MCF 10A (cell line): ENCODE measurements around the gene F2R. TPM values are rescaled to one million over a fixed set of nuclear protein-coding genes. Genes with fewer than 3 reads are reported as not detected.

Experiments
- Bru-seq: library from RNA; stranded (reverse); fragments of 400-500 nt; gene quantifications from one replicate; lab custom pipeline; 2021; lab: Mats Ljungman, UMichigan
- BruChase-seq, 2 experiments: library from RNA; stranded (reverse); fragments of 400-500 nt; gene quantifications; one replicate each; lab custom pipeline; 2021; lab: Mats Ljungman, UMichigan
- BruUV-seq: library from RNA; stranded (reverse); fragments of 400-500 nt; replicated peaks from 2 replicates; lab custom pipeline; 2021; lab: Mats Ljungman, UMichigan
- CTCF ChIA-PET: fragments of 300-600 bp; sonication (Branson Sonifier 250); formaldehyde crosslinking; extraction: SDS; loops from one replicate; lab custom pipeline; 2021; ENCODE audit warnings: antibody characterized with exemption, inconsistent platforms; lab: Yijun Ruan, JAX
- POLR2A ChIA-PET: fragments of 300-600, 350-650 bp; sonication (Branson Sonifier 250); formaldehyde crosslinking; extraction: SDS; loops from one replicate; lab custom pipeline; 2020; ENCODE audit warnings: antibody characterized with exemption, inconsistent platforms; lab: Yijun Ruan, JAX
- DNase-seq: peaks from one replicate; pipeline ENCODE4 v3.0.0-alpha.2; 2018; ENCODE audit not compliant: unreplicated experiment
- H3K27ac Mint-ChIP-seq: one replicate; pipeline ENCODE4 v1.8.0; 2022; ENCODE audit warnings: mild to moderate bottlenecking, low read depth, mixed read lengths; ENCODE audit not compliant: unreplicated experiment
- H3K27me3 Mint-ChIP-seq: one replicate; pipeline ENCODE4 v1.8.0; 2022; ENCODE audit warnings: mixed read lengths; ENCODE audit not compliant: insufficient read depth, unreplicated experiment
- H3K36me3 Mint-ChIP-seq: one replicate; pipeline ENCODE4 v1.8.0; 2022; ENCODE audit warnings: mild to moderate bottlenecking, moderate library complexity, mixed read lengths; ENCODE audit not compliant: insufficient read depth, unreplicated experiment
- H3K4me1 Mint-ChIP-seq: one replicate; pipeline ENCODE4 v1.8.0; 2022; ENCODE audit warnings: mixed read lengths; ENCODE audit not compliant: insufficient read depth, unreplicated experiment
- H3K4me3 Mint-ChIP-seq: one replicate; pipeline ENCODE4 v1.8.0; 2022; ENCODE audit warnings: mild to moderate bottlenecking, moderate library complexity, mixed read lengths; ENCODE audit not compliant: unreplicated experiment
- H3K9me3 Mint-ChIP-seq: one replicate; pipeline ENCODE4 v1.8.0; 2022; ENCODE audit warnings: mixed read lengths; ENCODE audit not compliant: unreplicated experiment
- CTCF ChIP-seq: fragments of 200-600 bp; IDR thresholded peaks from one replicate; pipeline ENCODE4 v1.8.0; 2022; ENCODE audit warnings: antibody characterized with exemption, mild to moderate bottlenecking; ENCODE audit not compliant: unreplicated experiment
- intact Hi-C: fragments of 100-400 bp; cut with micrococcal nuclease; formaldehyde crosslinking; loops from 2 replicates; pipeline ENCODE4 v1.14.1; 2022
- long read RNA-seq: library from polyadenylated mRNA; stranded (forward); transcript quantifications from one replicate; pipeline ENCODE4 v2.0.0, GENCODE V29; 2022
- total RNA-seq: library from RNA; stranded (reverse); gene quantifications from 2 replicates; pipeline ENCODE4 v1.2.3, GENCODE V29; 2022

F2R gene
- 17.3 and 17.6 TPM in 2 replicates for total RNA-seq
- Bru-seq, nascent RNA = percentile 62 among the genes with signal in this experiment
- percentile 89 among the genes with signal in this experiment for BruChase-seq, experiment 1, labeled RNA remaining after a 6-hour chase
- BruChase-seq, experiment 2, labeled RNA remaining after a 2-hour chase = percentile 72 among the genes with signal in this experiment
- long read RNA-seq, transcript F2R-201 (2 exons, 3,821 nt) = major isoform, 39 of 41 reads
- long read RNA-seq, partial matches to known transcripts = 1 of 41 reads
- long read RNA-seq, other reads (novel, unspliced or antisense) = 0 of 41 reads

- CTCF ChIA-PET = interaction anchor here (0.8 to 6.7 kb wide), 4 partner anchors 20 to 58 kb away, joined by 3 to 32 read pairs (median 3); no protein-coding TSS in a partner anchor
- POLR2A ChIA-PET = interaction anchor here (0.6 kb wide), 1 partner anchor 23 kb away, joined by 3 read pairs; no protein-coding TSS in a partner anchor
- peak within 1 kb of the TSS; percentile 79 for H3K4me3 Mint-ChIP-seq
- H3K27ac Mint-ChIP-seq = peak within 1 kb of the TSS; percentile 66
- peak; percentile 65 for TF ChIP-seq CTCF
- intact Hi-C loops = loop anchor here (1.0 to 5.0 kb wide), 5 partner anchors 41 to 152 kb away; no protein-coding TSS in a partner anchor
- peak; percentile 57 for DNase-seq
- H3K4me1 Mint-ChIP-seq = peaks cover 29% of the 10 kb centered on the region
- H3K9me3 Mint-ChIP-seq = no peaks in the 10 kb centered on the region
- no TSS peak for BruUV-seq
- no peaks in the 10 kb centered on the region for H3K27me3 Mint-ChIP-seq
- H3K36me3 Mint-ChIP-seq = peaks cover 14% of the 10 kb centered on the region
These were observed at the start of gene F2R for GRCh38 chr5:76715736-76716455. F2R (plus strand) TSS chr5:76716126; CDS start chr5:76716308, 182 bp downstream.

GRCh38 chr5:76667495-76667894 lies 48.4 kb upstream of the F2R start:
- POLR2A ChIA-PET = interaction anchor here (1.2 kb wide), 1 partner anchor 26 kb away, joined by 3 read pairs; no protein-coding TSS in a partner anchor
- no peak overlapping the region for H3K27ac Mint-ChIP-seq
- peaks cover 6% of the 10 kb centered on the region for H3K36me3 Mint-ChIP-seq

GRCh38 chr5:76669245-76669644 lies 46.7 kb upstream of the F2R start:
- intact Hi-C loops = no loop called here
- POLR2A ChIA-PET = no interaction called here
- H3K36me3 Mint-ChIP-seq = peaks cover 6% of the 10 kb centered on the region
- H3K27me3 Mint-ChIP-seq = no peaks in the 10 kb centered on the region
- no peaks in the 10 kb centered on the region for H3K9me3 Mint-ChIP-seq
- no peak for TF ChIP-seq CTCF
- no peak for DNase-seq
- H3K27ac Mint-ChIP-seq = peak overlapping the region; percentile 80
- CTCF ChIA-PET = interaction anchor here (0.7 to 1.1 kb wide), 4 partner anchors 11 to 86 kb away, joined by 3 to 5 read pairs (median 4); no protein-coding TSS in a partner anchor
- no TSS peak for BruUV-seq
- no peak overlapping the region for H3K4me3 Mint-ChIP-seq
- peaks cover 7% of the 10 kb centered on the region for H3K4me1 Mint-ChIP-seq

More at GRCh38 chr5:76667495-76667894, 48.4 kb upstream of the F2R start:
- no TSS peak for BruUV-seq
- peaks cover 7% of the 10 kb centered on the region for H3K4me1 Mint-ChIP-seq
- TF ChIP-seq CTCF = no peak
- no peak for DNase-seq
- CTCF ChIA-PET = interaction anchor here (1.2 to 1.5 kb wide), 2 partner anchors 9 to 10 kb away, joined by 3 to 6 read pairs; no protein-coding TSS in a partner anchor
- H3K27me3 Mint-ChIP-seq = no peaks in the 10 kb centered on the region
- no peak overlapping the region for H3K4me3 Mint-ChIP-seq
- H3K9me3 Mint-ChIP-seq = no peaks in the 10 kb centered on the region
- intact Hi-C loops = no loop called here
